Transverse colon (tissue), 4 donors: ENCODE measurements around the gene MUC12. TPM values are rescaled to one million over a fixed set of nuclear protein-coding genes. Genes with fewer than 3 reads are reported as not detected.
"Not testable (repeated sequence)": the region's sequence is repeated elsewhere in the genome, so short reads cannot be mapped to it uniquely, and the experiment has no call there.

Experiments used
- DNase-seq: peaks from one replicate; pipeline ENCODE4 v3.0.0-alpha.2; 2019
- H3K27ac ChIP-seq, 4 donors: fragments of 200-600 bp; sonication (generic); 2 replicates each; pipeline ENCODE4 v1.5.1; 2016 to 2018; ENCODE audit warnings: inconsistent platforms in 4 of 4
- H3K27me3 ChIP-seq: fragments of 200-600 bp; sonication (generic); 2 replicates; pipeline ENCODE4 v1.5.1; 2017; ENCODE audit warnings: inconsistent platforms
- H3K36me3 ChIP-seq, 4 donors: fragments of 200-600 bp; sonication (generic); 2 replicates each; pipeline ENCODE4 v1.5.1; 2017 to 2019; ENCODE audit warnings: inconsistent platforms in 4 of 4
- H3K4me1 ChIP-seq, 4 donors: fragments of 200-600 bp; sonication (generic); 2 replicates each; pipeline ENCODE4 v1.5.1; 2017 to 2020; ENCODE audit warnings: inconsistent platforms in 4 of 4
- H3K4me3 ChIP-seq, 4 donors: fragments of 200-600 bp; sonication (generic); 1 replicate in 1 of 4; 2 replicates in 3 of 4; pipeline versions ENCODE4 v1.5.1 to v1.6.1; 2017 to 2019; ENCODE audit warnings: inconsistent platforms in 4 of 4
- H3K9me3 ChIP-seq, 2 donors: fragments of 200-600 bp; sonication (generic); 2 replicates each; pipeline ENCODE4 v1.5.1; 2017 to 2019; ENCODE audit warnings: inconsistent platforms in 2 of 2
- EP300 ChIP-seq: sonication (generic); formaldehyde crosslinking; IDR thresholded peaks from one replicate; pipeline ENCODE4 v1.6.1; 2017; ENCODE audit warnings: antibody characterized with exemption, low read depth
- POLR2A ChIP-seq: fragments of 450-650 bp; IDR thresholded peaks from one replicate; pipeline ENCODE4 v1.6.1; 2016; ENCODE audit warnings: antibody characterized with exemption, mild to moderate bottlenecking, moderate library complexity
- POLR2AphosphoS5 ChIP-seq, 3 donors: sonication (generic); formaldehyde crosslinking; IDR thresholded peaks; one replicate each; pipeline ENCODE4 v1.6.1; 2016; ENCODE audit warnings: antibody characterized with exemption in 3 of 3
- whole genome bisulfite sequencing, 2 donors: methylation state at CpG; one replicate each; pipeline ENCODE4 v1.1.5; 2018; ENCODE audit warnings: low coverage in 1 of 2; 5-methylcytosine and 5-hydroxymethylcytosine counted together
- in situ Hi-C, 4 donors: fragments of 200-750 bp; cut with MboI; loops; one replicate each; pipeline versions ENCODE4 v1.15.0 to v1.15.1; 2017; ENCODE audit warnings: low sequenced_read_pairs in 3 of 4, low pct_ligation_motif_present in 1 of 4, low pct_unique_long_range_greater_than_20kb in 1 of 4
- intact Hi-C: fragments of 100-400 bp; cut with DNase I; formaldehyde crosslinking; loops from one replicate; pipeline ENCODE4 v1.15.1; 2023; ENCODE audit warnings: low total_unique reads
- total RNA-seq, 4 donors: library from RNA; depleted of rRNA; stranded (reverse); fragments of >200 nt; gene quantifications; one replicate each; pipeline ENCODE4 v1.1.0, GENCODE V29; 2016
- TF ChIP-seq, protein P1 (sequence below), 5 experiments: fragments of 200-600 bp in 3 of 5; fragments of 450-650 bp in 2 of 5; sonication (generic) in 3 of 5; IDR thresholded peaks; 1 replicate in 2 of 5; 2 replicates in 3 of 5; pipeline ENCODE4 v1.5.1; 2016 to 2017; ENCODE audit warnings: antibody characterized with exemption in 5 of 5, inconsistent platforms in 3 of 5, mild to moderate bottlenecking in 2 of 5, moderate library complexity in 1 of 5

Gene MUC12
- total RNA-seq, 4 donors from 2014 or later = 90.2 to 2,095 (median 445) TPM

DNA sequence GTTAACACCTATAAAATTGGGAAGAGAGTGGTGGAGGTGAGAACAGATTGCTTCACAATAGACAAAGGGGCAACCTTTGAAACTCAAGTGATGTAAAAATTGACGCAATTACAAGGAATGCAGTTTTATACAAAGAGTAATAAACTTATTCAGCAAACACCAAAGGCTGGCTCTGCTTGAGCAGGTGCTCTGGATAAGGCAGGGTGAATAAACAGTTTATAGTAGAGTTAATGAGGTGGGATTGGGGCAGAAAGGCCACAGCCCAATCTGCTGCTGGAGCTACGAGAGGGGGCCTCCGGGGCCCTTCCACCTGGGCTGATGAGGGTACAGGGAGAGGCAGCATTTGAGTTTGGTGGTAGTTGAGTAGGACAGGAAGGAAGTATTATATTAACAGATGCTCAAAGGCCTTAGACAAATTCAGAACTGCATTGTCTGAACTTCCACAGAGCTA, 6.0 kb downstream of the MUC12 start:
- TF ChIP-seq POLR2AphosphoS5 (IDR thresholded peaks at IDR 0.05) (peak; percentile 60 to 90 (median 64)), EP300 (no peak), POLR2A (peak; percentile 56)
- TF ChIP-seq, protein P1, sequence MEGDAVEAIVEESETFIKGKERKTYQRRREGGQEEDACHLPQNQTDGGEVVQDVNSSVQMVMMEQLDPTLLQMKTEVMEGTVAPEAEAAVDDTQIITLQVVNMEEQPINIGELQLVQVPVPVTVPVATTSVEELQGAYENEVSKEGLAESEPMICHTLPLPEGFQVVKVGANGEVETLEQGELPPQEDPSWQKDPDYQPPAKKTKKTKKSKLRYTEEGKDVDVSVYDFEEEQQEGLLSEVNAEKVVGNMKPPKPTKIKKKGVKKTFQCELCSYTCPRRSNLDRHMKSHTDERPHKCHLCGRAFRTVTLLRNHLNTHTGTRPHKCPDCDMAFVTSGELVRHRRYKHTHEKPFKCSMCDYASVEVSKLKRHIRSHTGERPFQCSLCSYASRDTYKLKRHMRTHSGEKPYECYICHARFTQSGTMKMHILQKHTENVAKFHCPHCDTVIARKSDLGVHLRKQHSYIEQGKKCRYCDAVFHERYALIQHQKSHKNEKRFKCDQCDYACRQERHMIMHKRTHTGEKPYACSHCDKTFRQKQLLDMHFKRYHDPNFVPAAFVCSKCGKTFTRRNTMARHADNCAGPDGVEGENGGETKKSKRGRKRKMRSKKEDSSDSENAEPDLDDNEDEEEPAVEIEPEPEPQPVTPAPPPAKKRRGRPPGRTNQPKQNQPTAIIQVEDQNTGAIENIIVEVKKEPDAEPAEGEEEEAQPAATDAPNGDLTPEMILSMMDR (IDR thresholded peaks at IDR 0.05) = no peak
- DNase-seq = peak; percentile 73
- Histone ChIP-seq H3K27ac (peak overlapping the region; percentile 80 to 87 (median 82)), H3K9me3 (no peaks in the 10 kb centered on the region), H3K27me3 (no peaks in the 10 kb centered on the region), H3K4me1 (peaks cover 0 to 19% (median 11%) of the 10 kb centered on the region in 4 donors), H3K36me3 (no peaks in the 10 kb centered on the region), H3K4me3 (no peak overlapping the region)
- in situ Hi-C loops = no loop called here
- WGBS, 2 donors = 26 to 29% methylated on average over 3 of the region's 3 CpGs
- intact Hi-C loops = no loop called here

DNA sequence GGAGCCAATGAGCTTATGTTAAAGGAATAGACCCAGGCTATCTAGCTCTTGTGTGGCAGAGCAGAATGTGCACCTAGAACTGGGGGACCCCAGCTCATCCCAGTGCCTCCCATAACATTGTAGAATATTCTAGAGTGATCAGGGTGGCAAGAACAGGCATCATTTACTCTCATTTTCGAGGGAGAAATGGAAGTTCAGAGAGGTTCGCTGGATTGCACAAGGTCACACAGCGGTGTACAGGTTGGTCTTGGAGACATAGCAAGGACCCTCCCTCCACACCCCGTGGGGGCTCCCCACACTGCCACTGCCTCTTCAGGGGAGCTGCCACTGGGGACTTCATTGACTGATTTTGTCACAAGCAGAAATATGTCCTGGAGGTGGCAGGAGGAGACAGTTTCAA, 8.9 kb downstream of the MUC12 start:
- no peak for DNase-seq
- Histone ChIP-seq H3K27me3 (no peaks in the 10 kb centered on the region), H3K4me1 (peaks cover 5 to 37% (median 21%) of the 10 kb centered on the region in 4 donors), H3K9me3 (no peaks in the 10 kb centered on the region), H3K36me3 (no peaks in the 10 kb centered on the region), H3K4me3 (no peak overlapping the region), H3K27ac (no peak overlapping the region)
- in situ Hi-C loops (no loop called here), intact Hi-C loops (no loop called here)
- TF ChIP-seq, protein P1 (IDR thresholded peaks at IDR 0.05) = no peak
- TF ChIP-seq POLR2A = no peak
- no peak for TF ChIP-seq POLR2AphosphoS5 (IDR thresholded peaks at IDR 0.05)
- TF ChIP-seq EP300 = no peak
- WGBS, 2 donors = 82% methylated on average over 4 of the region's 4 CpGs; no CpG with 5 or more reads in 1 of the 2 donors

DNA sequence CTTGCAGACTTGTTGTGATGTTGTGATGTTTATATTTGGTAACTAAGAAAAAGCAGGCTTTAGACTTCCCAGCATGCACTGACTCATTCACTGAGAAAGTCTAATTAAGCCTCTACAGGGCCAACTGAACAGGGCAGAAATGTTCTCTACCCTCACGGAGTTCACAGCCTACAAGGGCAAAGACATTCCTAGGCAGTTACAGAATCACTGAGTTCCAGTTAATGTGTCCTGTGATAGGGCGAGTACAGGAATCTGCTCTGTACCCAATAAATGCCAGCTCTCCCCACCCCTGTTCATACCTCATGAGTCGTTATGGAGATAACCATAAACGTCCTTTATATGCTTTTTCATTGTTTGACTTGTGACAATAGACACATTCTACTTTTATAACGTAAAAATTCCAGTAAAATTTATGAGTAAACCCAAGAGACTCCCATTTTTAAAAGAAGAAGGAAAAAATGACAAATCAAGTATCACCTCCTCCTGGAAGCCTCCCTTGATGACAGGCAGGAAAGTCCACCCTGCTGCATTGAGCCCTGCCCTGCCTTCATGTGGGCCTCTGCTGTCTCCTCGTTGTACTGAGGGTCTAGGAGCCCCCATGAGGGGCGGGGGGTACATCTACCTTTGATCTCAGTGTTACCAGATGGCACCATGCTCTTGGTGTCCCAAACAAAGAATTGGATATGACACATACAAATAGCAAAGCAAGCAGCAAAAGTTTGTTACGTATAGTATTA, 14.3 kb downstream of the MUC12 start:
- in situ Hi-C loops (no loop called here), intact Hi-C loops (no loop called here)
- peak; percentile 68 for DNase-seq
- peaks cover 6 to 36% (median 22%) of the 10 kb centered on the region in 4 donors for H3K4me1 ChIP-seq
- no peaks in the 10 kb centered on the region for H3K9me3 ChIP-seq
- peak; percentile 44 for TF ChIP-seq POLR2A
- TF ChIP-seq EP300 = peak; percentile 94
- TF ChIP-seq POLR2AphosphoS5 (IDR thresholded peaks at IDR 0.05) = peak; percentile 51 to 78 (median 74)
- TF ChIP-seq, protein P1 (IDR thresholded peaks at IDR 0.05) = no peak
- H3K27ac ChIP-seq = peak overlapping the region; percentile 84 to 89 (median 88)
- no peaks in the 10 kb centered on the region for H3K27me3 ChIP-seq
- H3K4me3 ChIP-seq = no peak overlapping the region
- H3K36me3 ChIP-seq = no peaks in the 10 kb centered on the region
- WGBS, 2 donors = 36 to 38% methylated on average over 8 of the region's 8 CpGs

DNA sequence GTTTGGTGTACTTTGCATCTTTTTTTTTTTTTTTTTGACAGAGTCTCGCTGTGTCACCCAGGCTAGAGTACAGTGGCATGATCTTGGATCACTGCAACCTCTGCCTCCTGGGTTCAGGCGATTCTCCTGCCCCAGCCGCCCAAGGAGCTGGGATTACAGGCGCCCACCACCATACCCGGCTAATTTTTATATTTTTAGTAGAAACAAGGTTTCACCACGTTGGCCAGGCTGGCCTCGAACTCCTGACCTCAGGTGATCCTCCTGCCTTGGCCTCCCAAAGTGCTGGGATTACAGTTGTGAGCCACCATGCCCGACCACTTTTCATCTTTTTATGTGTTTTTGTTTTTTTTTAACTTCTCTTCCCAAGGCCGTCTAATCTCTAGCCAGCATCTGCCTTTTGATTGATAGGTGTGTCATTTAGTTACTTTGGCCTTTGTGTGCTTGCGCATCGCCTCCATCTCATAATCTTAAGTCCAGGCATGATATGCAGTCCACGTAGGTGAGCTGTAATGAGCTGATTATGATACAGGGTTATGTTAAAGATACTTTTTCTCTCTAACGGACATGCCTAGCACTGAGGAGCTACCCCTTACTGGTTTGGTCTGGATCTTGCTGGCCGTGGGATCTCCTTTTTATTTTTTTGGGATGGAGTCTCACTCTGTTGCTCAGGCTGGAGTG, 15.0 kb downstream of the MUC12 start:
- WGBS, 2 donors = 49 to 55% methylated on average over 6 to 14 of the region's 14 CpGs
- H3K36me3 ChIP-seq, DNase-seq, H3K4me3 ChIP-seq, in situ Hi-C loops, H3K27me3 ChIP-seq, intact Hi-C loops, H3K9me3 ChIP-seq: not testable (repeated sequence)
- peak overlapping the region; percentile 75 to 87 (median 84) for H3K27ac ChIP-seq
- H3K4me1 ChIP-seq = peaks cover 6 to 36% (median 22%) of the 10 kb centered on the region in 4 donors
- TF ChIP-seq POLR2AphosphoS5 (IDR thresholded peaks at IDR 0.05) = peak in 1 of 3 donors; percentile 49

DNA sequence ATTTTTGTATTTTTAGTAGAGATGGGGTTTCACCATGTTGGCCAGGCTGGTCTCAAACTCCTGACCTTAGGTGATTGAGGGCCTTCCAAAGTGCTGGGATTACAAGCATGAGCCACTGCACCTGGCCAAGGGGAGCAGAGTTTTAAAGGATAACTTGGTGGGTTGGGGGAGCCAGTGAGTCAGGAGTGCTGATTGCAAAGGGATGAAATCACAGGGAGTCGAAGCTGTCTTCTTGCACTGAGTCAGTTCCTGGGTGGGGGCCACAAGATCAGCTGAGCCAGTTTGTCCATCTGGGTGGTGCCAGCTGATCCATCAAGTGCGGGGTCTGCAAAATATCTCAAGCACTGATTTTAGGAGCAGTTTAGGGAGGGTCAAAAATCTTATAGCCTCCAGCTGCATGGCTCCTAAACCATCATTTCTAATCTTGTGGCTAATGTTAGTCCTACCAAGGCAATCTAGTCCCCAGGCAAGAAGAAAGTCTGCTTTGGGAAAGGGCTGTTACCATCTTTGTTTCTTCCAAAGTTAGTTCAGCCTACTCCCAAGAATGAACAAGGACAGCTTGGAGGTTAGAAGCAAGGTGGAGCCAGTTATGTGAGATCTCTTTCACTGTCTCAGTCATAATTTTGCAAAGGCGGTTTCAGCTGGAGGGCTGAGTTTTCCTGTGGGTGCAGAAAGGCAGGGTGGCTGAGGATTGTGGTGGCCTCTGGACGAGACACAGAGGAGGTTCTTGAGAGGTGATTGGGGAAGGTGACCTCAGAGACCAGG, 15.8 kb downstream of the MUC12 start:
- DNase-seq, H3K9me3 ChIP-seq, H3K27me3 ChIP-seq, H3K36me3 ChIP-seq, intact Hi-C loops, in situ Hi-C loops, H3K4me3 ChIP-seq: not testable (repeated sequence)
- WGBS, 2 donors = 90% methylated on average over 4 of the region's 4 CpGs; no CpG with 5 or more reads in 1 of the 2 donors
- Histone ChIP-seq H3K4me1 (peaks cover 6 to 35% (median 20%) of the 10 kb centered on the region in 4 donors), H3K27ac (peak overlapping the region in 3 of 4 donors; percentile 81 to 87 (median 87))
